Activated naive CD4-positive, alpha-beta T cell treated with anti-CD3 and anti-CD28 coated beads, Interleukin-2, amount 10 ng/mL, durations not matched to agents 7 days and 5 days (primary cell): ENCODE results near the gene ACP1.
A peak's percentile ranks its signal among the peaks of the same experiment; 100 is the strongest.

Source experiments
- CTCF ChIA-PET: fragments of 350-600 bp; sonication (Branson Sonifier 250); formaldehyde crosslinking; loops from one replicate; lab custom pipeline; 2021; ENCODE audit warnings: antibody characterized with exemption; lab: Charles Lee
- DNase-seq: peaks from one replicate; pipeline ENCODE4 v3.0.0-alpha.2; 2020
- H3K27ac Mint-ChIP-seq: one replicate; pipeline ENCODE4 v1.8.0; 2021; ENCODE audit warnings: mild to moderate bottlenecking, moderate library complexity, mixed read lengths
- H3K27me3 Mint-ChIP-seq: one replicate; pipeline ENCODE4 v1.8.0; 2021; ENCODE audit warnings: mild to moderate bottlenecking, mixed read lengths
- H3K36me3 Mint-ChIP-seq: one replicate; pipeline ENCODE4 v1.8.0; 2021; ENCODE audit warnings: mixed read lengths
- H3K4me1 Mint-ChIP-seq: one replicate; pipeline ENCODE4 v1.8.0; 2021; ENCODE audit warnings: mixed read lengths
- H3K4me3 Mint-ChIP-seq: one replicate; pipeline ENCODE4 v1.8.0; 2021; ENCODE audit warnings: mild to moderate bottlenecking, moderate library complexity, mixed read lengths
- H3K9me3 Mint-ChIP-seq: one replicate; pipeline ENCODE4 v1.8.0; 2021; ENCODE audit warnings: mixed read lengths

Gene ACP1

GRCh38 chr2:264493-265468 lies at the start of gene ACP1:
Gene ACP1, plus strand, starts transcription at chr2:264947. Its CDS starts 18 bp downstream, at chr2:264965.
- CTCF ChIA-PET: no interaction called here
- H3K36me3 Mint-ChIP-seq: peaks cover 11% of the 10 kb centered on the region
- H3K27ac Mint-ChIP-seq: peak within 1 kb of the TSS; percentile 89
- H3K27me3 Mint-ChIP-seq: no peaks in the 10 kb centered on the region
- no peaks in the 10 kb centered on the region for H3K9me3 Mint-ChIP-seq
- DNase-seq: peak; percentile 96
- H3K4me1 Mint-ChIP-seq: peaks cover 43% of the 10 kb centered on the region
- H3K4me3 Mint-ChIP-seq: peak within 1 kb of the TSS; percentile 82

DNA sequence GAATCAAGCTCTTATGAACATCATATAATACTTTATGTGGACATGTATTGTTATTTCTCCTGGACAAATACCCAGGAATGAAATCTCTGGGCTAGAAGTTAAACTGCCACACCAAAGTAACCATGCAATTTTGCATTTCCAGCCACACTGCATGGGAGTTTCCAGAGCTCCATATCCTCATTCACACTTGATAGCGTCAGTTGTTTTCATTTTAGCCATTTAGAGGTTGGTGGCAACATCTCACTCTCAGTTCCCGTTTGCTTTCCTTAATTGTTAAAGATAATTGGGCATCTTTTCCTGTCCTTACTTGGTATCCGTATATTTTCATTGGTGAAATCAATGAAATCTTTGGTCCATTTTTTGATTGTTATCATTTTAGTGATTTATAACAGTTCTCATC lies 48.7 kb upstream of the ACP1 start:
- Mint-ChIP-seq H3K4me1 (no peaks in the 10 kb centered on the region), H3K9me3 (no peaks in the 10 kb centered on the region), H3K27ac (no peak overlapping the region), H3K27me3 (peaks cover 4% of the 10 kb centered on the region), H3K4me3 (no peak overlapping the region), H3K36me3 (peaks cover 5% of the 10 kb centered on the region)
- DNase-seq: no peak
- CTCF ChIA-PET: no interaction called here

DNA sequence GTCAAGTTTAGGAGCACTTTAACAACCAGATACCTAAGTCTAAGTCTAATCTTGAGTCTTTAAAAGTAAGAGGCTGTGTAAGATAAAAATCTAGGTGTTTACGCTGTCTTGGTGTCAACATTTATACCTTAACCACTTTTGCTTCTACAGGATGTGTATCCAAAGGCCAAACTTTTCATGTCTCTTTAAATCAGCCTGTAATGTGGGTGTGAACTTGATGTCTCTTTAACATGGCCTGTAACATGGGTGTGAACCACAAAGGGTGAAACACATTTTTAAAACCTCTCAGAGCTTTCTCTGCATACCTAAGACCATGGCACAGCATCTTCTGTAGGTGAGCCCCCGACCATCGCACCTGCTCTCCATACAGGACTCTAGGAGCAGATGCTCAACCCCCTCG lies 41.3 kb upstream of the ACP1 start:
- Mint-ChIP-seq H3K27ac (no peak overlapping the region), H3K4me1 (no peaks in the 10 kb centered on the region), H3K36me3 (peaks cover 14% of the 10 kb centered on the region), H3K27me3 (no peaks in the 10 kb centered on the region), H3K9me3 (no peaks in the 10 kb centered on the region), H3K4me3 (no peak overlapping the region)
- DNase-seq: no peak
- CTCF ChIA-PET: no interaction called here

DNA sequence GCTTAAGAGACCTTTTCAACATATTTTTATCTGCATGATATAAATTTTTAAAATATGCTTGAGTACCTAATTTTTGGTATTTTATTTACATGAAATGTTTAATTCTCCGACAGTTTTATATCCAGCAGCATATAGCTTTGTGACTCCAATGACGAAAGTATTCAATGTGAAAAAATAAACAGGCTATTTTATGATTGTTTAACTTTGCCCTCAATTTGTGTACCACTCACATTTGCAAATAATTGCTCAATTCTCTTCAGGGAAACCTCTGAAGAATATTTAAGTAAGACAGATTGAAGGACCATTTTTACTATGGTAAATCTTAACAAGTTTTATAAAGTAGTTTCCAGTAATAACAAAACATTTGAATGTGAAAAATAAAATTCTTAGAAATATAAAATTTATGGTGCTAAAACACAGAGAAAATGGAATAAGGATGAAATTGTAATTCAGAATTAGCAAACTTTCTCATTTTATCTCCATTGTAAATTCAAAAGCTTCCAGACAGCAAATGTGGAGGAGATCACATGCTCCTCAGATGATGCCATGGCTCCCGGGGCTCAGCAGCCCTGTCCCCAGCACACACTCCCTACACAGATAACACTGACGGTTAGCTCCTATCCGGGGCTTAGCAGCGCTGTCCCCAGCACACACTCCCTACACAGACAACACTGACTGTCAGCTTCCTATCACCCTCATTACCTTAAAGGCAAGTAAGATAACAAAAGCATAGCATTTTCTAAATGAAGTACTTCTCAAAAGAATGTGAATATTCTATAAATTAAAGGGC lies 40.6 kb upstream of the ACP1 start:
- H3K27me3 Mint-ChIP-seq: no peaks in the 10 kb centered on the region
- no peak for DNase-seq
- H3K27ac Mint-ChIP-seq: no peak overlapping the region
- peaks cover 14% of the 10 kb centered on the region for H3K36me3 Mint-ChIP-seq
- no peak overlapping the region for H3K4me3 Mint-ChIP-seq
- no peaks in the 10 kb centered on the region for H3K4me1 Mint-ChIP-seq
- CTCF ChIA-PET: no interaction called here
- no peaks in the 10 kb centered on the region for H3K9me3 Mint-ChIP-seq

- no peaks in the 10 kb centered on the region for H3K9me3 Mint-ChIP-seq
- CTCF ChIA-PET: no interaction called here
- H3K36me3 Mint-ChIP-seq: peaks cover 17% of the 10 kb centered on the region
- DNase-seq: no peak
- H3K27me3 Mint-ChIP-seq: no peaks in the 10 kb centered on the region
- no peak overlapping the region for H3K4me3 Mint-ChIP-seq
- H3K4me1 Mint-ChIP-seq: no peaks in the 10 kb centered on the region
- H3K27ac Mint-ChIP-seq: no peak overlapping the region
These were observed 36.6 kb upstream of the ACP1 start for GRCh38 chr2:228115-228514.

DNA sequence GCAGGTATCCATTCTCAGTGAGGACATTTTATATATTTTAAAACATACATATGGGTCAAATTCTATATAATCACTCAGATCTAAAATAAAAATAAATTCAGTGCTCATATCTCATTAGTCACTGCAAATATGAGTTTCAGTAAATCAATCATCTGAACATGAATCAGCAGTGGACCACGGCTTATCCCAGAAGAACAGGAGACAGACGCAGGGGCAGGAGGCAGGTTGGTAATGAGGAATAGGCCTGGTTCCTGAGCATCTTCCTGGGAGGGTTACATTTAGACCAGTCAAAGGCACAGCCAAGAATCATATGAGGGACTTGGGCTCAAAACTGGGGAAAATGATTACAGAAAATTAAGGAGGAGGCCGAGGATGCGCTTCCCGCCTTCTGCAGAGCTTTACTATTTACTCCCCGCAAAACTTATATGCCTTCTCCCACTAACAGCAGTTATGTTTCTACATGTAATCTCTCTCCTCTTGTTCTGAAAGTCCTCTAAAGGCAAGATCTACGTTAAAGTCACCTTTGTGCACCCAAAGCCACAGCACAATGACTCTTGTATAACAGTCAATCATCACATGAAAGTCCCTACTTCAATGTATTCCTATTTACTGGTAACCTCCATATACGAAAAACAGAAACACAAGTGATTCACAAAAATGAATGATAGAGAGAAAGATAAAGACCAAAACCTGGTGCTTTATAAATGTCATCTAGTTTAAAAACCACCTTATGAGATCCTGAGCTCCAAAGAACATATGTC lies 36.0 kb upstream of the ACP1 start:
- Mint-ChIP-seq H3K4me3 (no peak overlapping the region), H3K27me3 (no peaks in the 10 kb centered on the region), H3K4me1 (no peaks in the 10 kb centered on the region), H3K9me3 (no peaks in the 10 kb centered on the region), H3K27ac (no peak overlapping the region), H3K36me3 (peaks cover 17% of the 10 kb centered on the region)
- CTCF ChIA-PET: no interaction called here
- DNase-seq: no peak

GRCh38 chr2:231521-232185 lies 33.1 kb upstream of the ACP1 start:
- H3K4me3 Mint-ChIP-seq: no peak overlapping the region
- CTCF ChIA-PET: interaction anchor here (0.5 to 0.6 kb wide), 2 partner anchors 10 to 147 kb away, joined by 3 read pairs; no protein-coding TSS in a partner anchor
- no peak for DNase-seq
- no peaks in the 10 kb centered on the region for H3K9me3 Mint-ChIP-seq
- H3K27me3 Mint-ChIP-seq: no peaks in the 10 kb centered on the region
- H3K4me1 Mint-ChIP-seq: no peaks in the 10 kb centered on the region
- H3K36me3 Mint-ChIP-seq: peaks cover 8% of the 10 kb centered on the region
- H3K27ac Mint-ChIP-seq: no peak overlapping the region

- peaks cover 3% of the 10 kb centered on the region for H3K36me3 Mint-ChIP-seq
- no peak for DNase-seq
- no peaks in the 10 kb centered on the region for H3K9me3 Mint-ChIP-seq
- H3K4me3 Mint-ChIP-seq: no peak overlapping the region
- no peaks in the 10 kb centered on the region for H3K27me3 Mint-ChIP-seq
- H3K27ac Mint-ChIP-seq: no peak overlapping the region
- CTCF ChIA-PET: no interaction called here
- no peaks in the 10 kb centered on the region for H3K4me1 Mint-ChIP-seq
These were observed 31.7 kb upstream of the ACP1 start for GRCh38 chr2:233030-233429.

- Mint-ChIP-seq H3K36me3 (peaks cover 3% of the 10 kb centered on the region), H3K4me1 (no peaks in the 10 kb centered on the region), H3K9me3 (no peaks in the 10 kb centered on the region), H3K4me3 (no peak overlapping the region), H3K27me3 (no peaks in the 10 kb centered on the region), H3K27ac (no peak overlapping the region)
- DNase-seq: no peak
- CTCF ChIA-PET: interaction anchor here (0.8 to 1.3 kb wide), 2 partner anchors 12 to 402 kb away, joined by 3 to 4 read pairs; no protein-coding TSS in a partner anchor
These were observed 30.3 kb upstream of the ACP1 start for GRCh38 chr2:234421-234820.

DNA sequence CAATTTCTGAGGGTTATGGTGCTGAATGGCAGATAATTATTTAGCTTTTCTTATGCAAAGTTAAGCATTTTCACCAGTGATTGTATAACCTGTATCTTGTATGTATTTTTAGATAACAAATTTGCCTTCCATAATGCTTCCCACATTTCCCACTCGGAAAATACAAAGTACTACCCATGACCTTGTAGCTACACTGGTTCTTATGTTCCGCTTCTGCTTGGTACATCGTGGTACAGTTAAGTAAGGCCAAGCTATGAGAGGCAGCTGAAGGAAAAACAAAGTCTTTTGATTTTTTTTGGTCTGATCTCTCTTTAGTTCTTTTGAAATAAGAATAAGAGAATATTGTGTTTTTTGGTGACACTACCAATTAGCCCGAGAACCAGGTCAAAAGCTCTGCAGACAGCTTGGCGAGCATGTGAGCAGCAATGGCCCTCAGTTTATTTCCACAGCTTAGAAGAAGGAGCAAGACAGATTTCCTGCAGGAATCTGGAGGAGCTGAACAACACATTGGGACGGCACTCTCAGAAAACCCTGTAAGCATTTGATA lies 27.7 kb upstream of the ACP1 start:
- CTCF ChIA-PET: interaction anchor here (2.0 kb wide), 1 partner anchor 10 kb away, joined by 14 read pairs; no protein-coding TSS in a partner anchor
- Mint-ChIP-seq H3K4me1 (no peaks in the 10 kb centered on the region), H3K9me3 (no peaks in the 10 kb centered on the region), H3K27ac (no peak overlapping the region), H3K4me3 (no peak overlapping the region), H3K36me3 (peaks cover 11% of the 10 kb centered on the region), H3K27me3 (no peaks in the 10 kb centered on the region)
- DNase-seq: no peak

DNA sequence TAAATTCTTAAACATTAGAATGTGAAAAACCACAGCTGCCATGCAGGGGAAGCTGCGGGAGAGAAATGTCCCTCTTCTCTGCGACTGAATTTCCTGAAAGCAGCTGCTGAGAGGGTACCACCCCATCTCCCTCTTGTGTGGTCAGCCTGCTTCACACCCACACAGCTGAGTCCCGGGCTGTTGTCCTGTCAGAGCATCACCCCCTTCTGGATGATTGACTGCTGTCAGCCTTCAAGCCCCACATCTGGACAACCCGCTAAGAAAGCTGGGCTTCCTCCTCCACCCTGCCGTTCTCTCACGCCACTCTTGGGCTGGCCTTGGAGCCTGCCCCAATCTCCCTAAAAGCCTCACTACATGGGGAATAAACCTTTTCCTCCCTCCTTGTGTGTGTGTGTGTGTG lies 26.9 kb upstream of the ACP1 start:
- DNase-seq: no peak
- H3K4me1 Mint-ChIP-seq: no peaks in the 10 kb centered on the region
- H3K27me3 Mint-ChIP-seq: no peaks in the 10 kb centered on the region
- H3K36me3 Mint-ChIP-seq: peaks cover 9% of the 10 kb centered on the region
- CTCF ChIA-PET: interaction anchor here (2.0 kb wide), 1 partner anchor 9 kb away, joined by 14 read pairs; no protein-coding TSS in a partner anchor
- no peak overlapping the region for H3K27ac Mint-ChIP-seq
- no peak overlapping the region for H3K4me3 Mint-ChIP-seq
- H3K9me3 Mint-ChIP-seq: no peaks in the 10 kb centered on the region

GRCh38 chr2:238431-238830 lies 26.3 kb upstream of the ACP1 start:
- H3K27me3 Mint-ChIP-seq: no peaks in the 10 kb centered on the region
- no peaks in the 10 kb centered on the region for H3K9me3 Mint-ChIP-seq
- CTCF ChIA-PET: no interaction called here
- peaks cover 7% of the 10 kb centered on the region for H3K36me3 Mint-ChIP-seq
- H3K4me1 Mint-ChIP-seq: no peaks in the 10 kb centered on the region
- no peak overlapping the region for H3K4me3 Mint-ChIP-seq
- H3K27ac Mint-ChIP-seq: no peak overlapping the region
- DNase-seq: no peak

DNA sequence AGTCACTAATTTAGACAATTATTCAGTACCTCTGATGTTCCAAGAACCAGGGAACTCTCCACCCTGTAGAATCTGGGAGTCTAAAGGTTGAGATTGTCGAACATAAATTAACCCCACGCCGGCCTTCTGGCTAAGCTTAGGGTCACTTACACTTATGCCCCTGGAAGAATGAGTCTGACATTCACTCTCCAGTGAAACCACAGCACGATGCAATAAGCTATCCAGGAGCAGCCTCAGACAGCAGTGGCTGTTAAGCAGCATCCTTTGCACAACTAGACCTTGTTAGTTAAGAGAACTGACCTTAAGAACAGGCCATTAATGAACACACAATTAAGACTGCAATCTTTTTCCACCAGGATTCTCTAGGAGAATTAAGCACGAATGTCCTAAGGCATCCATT lies 25.9 kb upstream of the ACP1 start:
- CTCF ChIA-PET: interaction anchor here (0.6 to 0.8 kb wide), 2 partner anchors 118 to 428 kb away, joined by 3 read pairs; no protein-coding TSS in a partner anchor
- Mint-ChIP-seq H3K27me3 (no peaks in the 10 kb centered on the region), H3K4me1 (no peaks in the 10 kb centered on the region), H3K9me3 (no peaks in the 10 kb centered on the region), H3K4me3 (no peak overlapping the region), H3K27ac (no peak overlapping the region), H3K36me3 (peaks cover 7% of the 10 kb centered on the region)
- DNase-seq: no peak
